GM19328 (cell line): ENCODE results near the gene OLFM4.
"Not testable (repeated sequence)": the region's sequence is repeated elsewhere in the genome, so short reads cannot be mapped to it uniquely, and the experiment has no call there.

Experiments
- ATAC-seq: cut with Tn5 transposase; IDR thresholded peaks from one replicate; pipeline ENCODE4 v1.9.1; 2021; ENCODE audit warnings: mild to moderate bottlenecking, moderate library complexity; ENCODE audit not compliant: unreplicated experiment

OLFM4 gene

GRCh38 chr13:53028637-53029203, at the start of gene OLFM4:
Gene OLFM4 (plus strand): TSS chr13:53028813. CDS start chr13:53028837, 24 bp downstream.
- no peak for ATAC-seq

GRCh38 chr13:52978989-52979388, 49.6 kb upstream of the OLFM4 start:
- ATAC-seq, result no peak

GRCh38 chr13:52980695-52981094, 47.9 kb upstream of the OLFM4 start:
- no peak for ATAC-seq

GRCh38 chr13:52983836-52984235, 44.8 kb upstream of the OLFM4 start:
- ATAC-seq, result no peak

GRCh38 chr13:52984881-52985363, 43.7 kb upstream of the OLFM4 start:
- ATAC-seq, result no peak

- ATAC-seq, result no peak
These were observed 37.1 kb upstream of the OLFM4 start for GRCh38 chr13:52991344-52992020.

- no peak for ATAC-seq
These were observed 36.5 kb upstream of the OLFM4 start for GRCh38 chr13:52992110-52992509.

- no peak for ATAC-seq
These were observed 34.6 kb upstream of the OLFM4 start for GRCh38 chr13:52994051-52994450.

GRCh38 chr13:52994865-52995264, 33.7 kb upstream of the OLFM4 start:
- no peak for ATAC-seq

GRCh38 chr13:52995946-52996345, 32.7 kb upstream of the OLFM4 start:
- no peak for ATAC-seq

GRCh38 chr13:52997951-52998876, 30.4 kb upstream of the OLFM4 start:
- no peak for ATAC-seq

GRCh38 chr13:52999093-52999696, 29.4 kb upstream of the OLFM4 start:
- no peak for ATAC-seq

GRCh38 chr13:53001444-53002225, 27.0 kb upstream of the OLFM4 start:
- no peak for ATAC-seq

- no peak for ATAC-seq
These were observed 24.0 kb upstream of the OLFM4 start for GRCh38 chr13:53004573-53004972.

GRCh38 chr13:53005626-53006025, 23.0 kb upstream of the OLFM4 start:
- no peak for ATAC-seq

- ATAC-seq, result no peak
These were observed 20.7 kb upstream of the OLFM4 start for GRCh38 chr13:53007872-53008271.

- no peak for ATAC-seq
These were observed 18.1 kb upstream of the OLFM4 start for GRCh38 chr13:53010374-53011105.

- ATAC-seq, result peak; percentile 64
These were observed 15.9 kb upstream of the OLFM4 start for GRCh38 chr13:53012707-53013106.

GRCh38 chr13:53013113-53013512, 15.5 kb upstream of the OLFM4 start:
- ATAC-seq, result no peak

GRCh38 chr13:53014018-53014417, 14.6 kb upstream of the OLFM4 start:
- ATAC-seq, result not testable (repeated sequence)
